Activated CD4-positive, alpha-beta T cell treated with anti-CD3 and anti-CD28 coated beads, Interleukin-10, Interleukin-2, amounts not matched to agents 100 ng/mL and 50 ng/mL, durations not matched to agents 16 hours and 8 hours (primary cell): Measurements from ENCODE around the gene SF3B4.
"Not testable (repeated sequence)": the region's sequence is repeated elsewhere in the genome, so short reads cannot be mapped to it uniquely, and the experiment has no call there.

Experiments used
- DNase-seq: peaks from one replicate; pipeline ENCODE4 v3.0.0-alpha.2; 2020

SF3B4 gene

GRCh38 chr1:149931212-149931790 is 3.7 kb upstream of the SF3B4 start:
- DNase-seq: no peak

GRCh38 chr1:149929856-149930255 is 2.3 kb upstream of the SF3B4 start:
- DNase-seq: no peak

DNA sequence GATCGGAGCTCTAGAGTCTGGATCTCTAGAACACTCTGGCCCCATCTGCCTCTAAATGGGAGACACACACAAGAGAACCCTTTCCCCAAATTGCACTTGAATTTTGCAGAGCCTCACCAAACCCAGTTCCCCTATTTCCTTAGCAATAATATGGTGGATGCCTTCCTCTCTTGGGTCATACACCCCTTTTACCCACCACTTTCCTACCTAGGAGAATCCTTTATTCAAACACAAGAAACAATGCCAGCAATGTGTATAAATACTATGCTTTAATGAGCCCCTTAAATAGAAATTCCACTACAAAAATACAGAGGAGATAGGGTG is 760 bp upstream of the SF3B4 start:
- DNase-seq: no peak

DNA sequence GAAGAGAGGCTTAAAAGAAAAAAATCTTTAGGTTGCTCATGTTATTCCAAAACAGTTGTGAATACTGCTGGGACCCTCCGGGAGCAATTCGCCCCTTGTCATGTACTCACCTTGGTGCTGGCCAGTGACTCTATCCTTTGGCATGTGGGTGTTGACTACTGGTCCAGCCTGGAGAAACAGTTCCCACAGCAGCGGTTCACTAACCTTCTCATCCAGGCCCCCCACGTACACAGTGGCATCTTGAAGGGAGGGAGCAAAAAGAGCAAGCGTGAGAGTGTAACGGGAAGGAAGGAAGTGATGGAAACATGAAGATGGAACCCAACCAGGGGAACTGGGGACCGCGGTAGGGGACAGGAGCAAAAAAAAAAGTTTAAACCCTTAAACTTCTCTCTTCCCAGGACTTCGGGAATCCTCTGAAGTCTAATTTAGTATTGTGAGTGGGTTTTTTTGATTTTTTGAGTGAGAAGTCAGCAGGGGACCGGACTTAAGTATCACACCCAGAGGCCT is 494 bp downstream of the SF3B4 start:
- no peak for DNase-seq

- DNase-seq: no peak
Measured at GRCh38 chr1:149926296-149926695, 1.3 kb downstream of the SF3B4 start.

DNA sequence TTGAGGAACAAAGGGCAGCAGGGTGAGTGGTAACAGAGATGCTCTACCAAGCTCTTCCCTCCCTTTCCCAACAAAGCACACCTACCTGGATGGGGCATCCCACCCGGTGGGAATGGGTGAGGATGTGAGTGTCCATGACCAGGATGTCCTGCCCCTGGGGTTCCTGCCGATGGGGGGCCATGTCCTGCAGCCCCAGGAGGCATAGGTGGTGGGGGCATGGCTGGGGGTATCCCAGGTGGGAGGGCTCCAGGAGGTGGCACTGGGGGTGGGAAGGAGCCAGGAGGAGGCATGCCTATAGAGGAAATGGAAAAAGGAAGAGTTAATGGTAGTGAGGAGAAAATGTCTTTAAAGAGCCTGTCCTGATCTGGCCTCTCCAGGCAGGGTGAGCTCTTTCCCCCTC is 1.9 kb downstream of the SF3B4 start:
- no peak for DNase-seq

DNA sequence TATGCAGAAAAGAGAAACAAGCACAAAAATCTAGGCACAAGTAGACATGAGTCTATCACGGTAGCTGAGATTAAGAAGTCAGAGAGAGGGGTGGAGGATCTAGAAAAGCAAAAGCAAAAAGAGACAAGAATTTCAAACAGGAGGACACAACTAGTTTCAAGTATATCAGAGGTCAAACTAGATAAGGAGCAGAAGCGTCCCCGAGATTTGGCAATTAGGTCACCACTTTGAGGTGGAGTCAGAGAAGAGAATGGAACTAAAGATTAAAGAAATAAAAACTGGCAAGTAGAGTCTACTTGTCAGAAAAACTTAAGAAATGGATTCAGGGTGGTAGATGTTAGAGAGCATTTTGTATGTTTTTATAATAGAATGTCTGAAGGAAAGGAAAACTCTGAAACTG is 2.3 kb downstream of the SF3B4 start:
- DNase-seq: no peak

DNA sequence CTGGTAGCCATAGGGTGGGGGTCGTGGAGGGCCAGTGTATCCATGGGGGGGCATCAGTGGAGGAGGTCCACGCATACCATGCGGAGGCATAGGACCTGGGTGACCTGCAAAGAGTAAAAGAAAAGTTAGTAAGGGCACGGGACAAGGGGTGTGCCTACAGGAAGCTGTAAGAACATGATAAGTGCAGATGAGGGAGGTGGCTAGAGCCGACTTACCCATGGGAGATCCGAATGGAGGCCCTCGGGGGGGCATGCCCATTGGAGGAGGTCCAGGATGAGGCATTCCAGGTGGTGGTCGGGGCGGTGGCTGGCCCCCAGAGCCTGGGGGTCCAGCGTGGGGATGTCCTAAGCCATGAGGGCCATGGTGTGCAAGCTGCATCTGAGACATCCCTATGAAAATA is 4.0 kb downstream of the SF3B4 start:
- no peak for DNase-seq

GRCh38 chr1:149917571-149918144 is 9.9 kb downstream of the SF3B4 start, which contains the start of gene SV2A:
Gene SV2A (minus strand): TSS chr1:149917844. CDS start chr1:149913840, 4,004 bp downstream.
- DNase-seq: peak; percentile 34

DNA sequence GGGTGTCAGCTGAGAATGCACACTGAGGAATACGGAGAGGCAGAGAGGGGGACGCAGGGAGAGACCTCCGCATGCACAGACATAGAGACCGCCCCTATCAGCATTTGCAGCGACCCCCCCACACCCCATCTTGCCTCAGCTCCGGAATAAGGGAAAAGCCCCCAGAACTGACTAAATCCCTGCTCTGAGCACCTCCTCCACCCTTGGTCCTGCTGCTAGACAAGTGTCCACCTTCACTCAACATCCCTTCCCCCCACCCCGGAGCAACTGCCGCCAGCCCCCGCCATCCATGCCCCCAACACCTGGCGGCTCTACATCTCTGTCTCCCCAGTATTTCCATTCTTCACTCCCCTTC is 10.7 kb downstream of the SF3B4 start:
- no peak for DNase-seq

DNA sequence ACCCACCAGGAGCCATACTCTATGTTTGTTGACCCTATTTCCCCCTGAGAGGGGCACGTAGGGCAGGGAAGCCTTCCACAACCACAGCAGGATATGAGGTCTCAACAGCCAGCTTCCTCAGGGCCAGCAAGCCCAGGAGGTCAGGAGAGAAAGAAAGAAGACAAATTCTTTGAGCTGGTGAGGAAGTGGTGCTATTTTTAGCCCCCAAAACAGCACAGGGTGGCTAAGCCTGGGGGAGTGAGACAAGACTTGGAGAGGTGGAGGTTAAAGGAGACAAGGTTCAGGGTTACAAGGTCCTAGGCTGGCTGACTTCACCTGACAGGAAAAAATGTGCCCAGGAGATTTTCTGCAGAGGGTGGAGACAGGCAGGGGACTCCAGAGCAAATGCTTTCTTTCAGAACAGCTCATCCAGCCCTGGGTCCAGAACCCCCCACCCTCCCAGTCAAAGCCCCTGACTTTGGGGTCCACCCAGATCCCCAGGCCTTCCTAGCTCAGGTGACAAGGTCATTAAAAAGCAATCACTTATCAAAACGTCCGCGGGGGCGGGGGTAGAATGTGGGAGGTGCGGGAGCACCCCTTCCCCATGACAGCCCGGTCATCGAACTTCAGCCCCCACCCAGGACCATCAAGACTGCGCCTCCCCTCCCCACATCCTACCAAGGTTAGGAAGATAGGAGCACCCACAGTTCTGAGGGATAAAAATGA is 11.3 kb downstream of the SF3B4 start:
- DNase-seq: no peak

GRCh38 chr1:149915429-149916192 is 12.0 kb downstream of the SF3B4 start:
- no peak for DNase-seq

- no peak for DNase-seq
Measured at GRCh38 chr1:149914545-149914944, 13.1 kb downstream of the SF3B4 start.

GRCh38 chr1:149906570-149907075 is 21.0 kb downstream of the SF3B4 start:
- DNase-seq: no peak

GRCh38 chr1:149903836-149904491 is 23.6 kb downstream of the SF3B4 start:
- no peak for DNase-seq

GRCh38 chr1:149899460-149900284 is 27.9 kb downstream of the SF3B4 start, which contains the start of gene BOLA1:
Gene BOLA1 (plus strand): TSS chr1:149899568. CDS start chr1:149900060, 492 bp downstream.
- DNase-seq: peak; percentile 92

GRCh38 chr1:149896575-149896974 is 31.0 kb downstream of the SF3B4 start:
- DNase-seq: no peak

DNA sequence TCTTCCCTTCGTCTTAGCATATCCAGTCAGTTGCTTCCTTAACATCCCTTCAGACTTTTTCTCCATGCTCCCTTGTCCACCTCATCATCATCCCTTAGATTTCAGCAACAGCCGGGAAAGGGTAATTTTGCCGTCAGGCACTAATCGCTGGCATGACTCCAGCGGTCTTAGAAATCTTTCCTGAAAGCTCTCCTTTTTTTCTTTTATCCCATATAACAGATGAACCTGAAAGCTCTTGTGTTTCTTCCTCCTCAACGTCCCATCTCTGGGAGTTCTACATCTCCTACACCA is 38.7 kb downstream of the SF3B4 start:
- no peak for DNase-seq

GRCh38 chr1:149888247-149888998 is 39.2 kb downstream of the SF3B4 start:
- DNase-seq: peak; percentile 94

- DNase-seq: peak; percentile 96
Measured at GRCh38 chr1:149887456-149888246, 40.0 kb downstream of the SF3B4 start.

- not testable (repeated sequence) for DNase-seq
Measured at GRCh38 chr1:149887196-149887455, 40.5 kb downstream of the SF3B4 start.
